Testis (tissue), 2 donors: Measurements from ENCODE around the gene SND1.

Experiments used
- POLR2A ChIP-seq: fragments of 450-650 bp; IDR thresholded peaks from one replicate; pipeline ENCODE4 v1.6.1; 2017; ENCODE audit warnings: antibody characterized with exemption, mild to moderate bottlenecking, moderate library complexity
- TF ChIP-seq, protein P1 (sequence below), 3 experiments: fragments of 450-650 bp in 2 of 3; fragments of 200-600 bp in 1 of 3; sonication (generic) in 1 of 3; IDR thresholded peaks; one replicate each; pipeline ENCODE4 v1.5.1; 2016 to 2019; ENCODE audit warnings: antibody characterized with exemption in 3 of 3, mild to moderate bottlenecking in 2 of 3, moderate library complexity in 1 of 3

DNA sequence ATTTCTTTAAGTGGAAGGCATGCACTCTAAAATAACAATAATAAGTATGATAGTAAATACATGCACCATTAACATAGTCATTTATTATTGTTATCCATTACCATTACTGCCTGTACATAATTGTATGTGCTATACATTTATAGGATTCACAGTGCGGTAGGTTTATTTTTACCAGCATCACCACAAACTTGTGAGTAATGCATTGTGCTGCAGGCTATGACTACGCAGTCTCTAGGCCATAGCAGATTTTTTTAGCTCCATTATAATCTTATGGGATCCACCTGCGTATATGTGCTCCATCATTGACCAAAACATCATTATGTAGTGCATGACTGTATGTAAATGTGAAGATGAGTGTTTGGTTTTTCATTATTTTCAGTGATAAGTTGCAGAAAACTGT, 219.2 kb downstream of the SND1 start:
- TF ChIP-seq, protein P1, sequence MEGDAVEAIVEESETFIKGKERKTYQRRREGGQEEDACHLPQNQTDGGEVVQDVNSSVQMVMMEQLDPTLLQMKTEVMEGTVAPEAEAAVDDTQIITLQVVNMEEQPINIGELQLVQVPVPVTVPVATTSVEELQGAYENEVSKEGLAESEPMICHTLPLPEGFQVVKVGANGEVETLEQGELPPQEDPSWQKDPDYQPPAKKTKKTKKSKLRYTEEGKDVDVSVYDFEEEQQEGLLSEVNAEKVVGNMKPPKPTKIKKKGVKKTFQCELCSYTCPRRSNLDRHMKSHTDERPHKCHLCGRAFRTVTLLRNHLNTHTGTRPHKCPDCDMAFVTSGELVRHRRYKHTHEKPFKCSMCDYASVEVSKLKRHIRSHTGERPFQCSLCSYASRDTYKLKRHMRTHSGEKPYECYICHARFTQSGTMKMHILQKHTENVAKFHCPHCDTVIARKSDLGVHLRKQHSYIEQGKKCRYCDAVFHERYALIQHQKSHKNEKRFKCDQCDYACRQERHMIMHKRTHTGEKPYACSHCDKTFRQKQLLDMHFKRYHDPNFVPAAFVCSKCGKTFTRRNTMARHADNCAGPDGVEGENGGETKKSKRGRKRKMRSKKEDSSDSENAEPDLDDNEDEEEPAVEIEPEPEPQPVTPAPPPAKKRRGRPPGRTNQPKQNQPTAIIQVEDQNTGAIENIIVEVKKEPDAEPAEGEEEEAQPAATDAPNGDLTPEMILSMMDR (IDR thresholded peaks at IDR 0.05), result no peak
- no peak for TF ChIP-seq POLR2A
